CD14-positive monocyte (primary cell): Measurements from ENCODE around the gene PPT1. TPM values are rescaled to one million over a fixed set of nuclear protein-coding genes. Genes with fewer than 3 reads are reported as not detected.
A peak's percentile ranks its signal among the peaks of the same experiment; 100 is the strongest.

Experiments
- DNase-seq, 3 donors: peaks; one replicate each; pipeline ENCODE4 v3.0.0-alpha.2; 2011 to 2022
- H2AFZ ChIP-seq: 2 replicates; pipeline ENCODE4 v1.6.0; 2012; ENCODE audit warnings: mild to moderate bottlenecking, low read depth, low read length, inconsistent platforms; ENCODE audit not compliant: insufficient read depth, poor library complexity, severe bottlenecking
- H3K27ac ChIP-seq, 2 donors: 1 replicate in 1 of 2; 2 replicates in 1 of 2; pipeline ENCODE4 v1.5.1; 2012 to 2013; ENCODE audit warnings: low read length in 2 of 2, control low read depth in 1 of 2, inconsistent platforms in 1 of 2, low read depth in 1 of 2, mild to moderate bottlenecking in 1 of 2
- H3K27me3 ChIP-seq, 2 donors: one replicate each; pipeline versions ENCODE4 v1.6.0 to v1.6.1; 2011 to 2013; ENCODE audit warnings: low read length in 2 of 2; ENCODE audit not compliant: control insufficient read depth in 2 of 2, insufficient read depth in 2 of 2
- H3K36me3 ChIP-seq, 2 donors: replicated peaks in 1 of 2; 1 replicate in 1 of 2; 2 replicates in 1 of 2; pipeline versions ENCODE4 v1.5.1 to v1.6.1; 2012 to 2013; ENCODE audit warnings: low read length in 2 of 2, control low read depth in 1 of 2, inconsistent platforms in 1 of 2, mild to moderate bottlenecking in 1 of 2; ENCODE audit not compliant: insufficient read depth in 2 of 2, control insufficient read depth in 1 of 2
- H3K4me1 ChIP-seq, 2 donors: 1 replicate in 1 of 2; 2 replicates in 1 of 2; pipeline versions ENCODE4 v1.5.1 to v1.6.1; 2012 to 2013; ENCODE audit warnings: low read length in 2 of 2, control low read depth in 1 of 2, inconsistent platforms in 1 of 2, mild to moderate bottlenecking in 1 of 2, moderate library complexity in 1 of 2; ENCODE audit not compliant: insufficient read depth in 2 of 2, control insufficient read depth in 1 of 2
- H3K4me2 ChIP-seq: replicated peaks from 2 replicates; pipeline ENCODE3; 2012; ENCODE audit warnings: low read length, moderate library complexity, mild to moderate bottlenecking; ENCODE audit not compliant: poor library complexity, severe bottlenecking; ENCODE audit errors: extremely low read depth
- H3K4me3 ChIP-seq, 3 experiments: fragments of 200-600 bp in 1 of 3; sonication (generic) in 1 of 3; replicated peaks in 1 of 3; 1 replicate in 2 of 3; 2 replicates in 1 of 3; pipeline ENCODE4 v1.5.1; 2011 to 2013; ENCODE audit warnings: low read length in 3 of 3, mild to moderate bottlenecking in 3 of 3, control low read depth in 2 of 3, low read depth in 2 of 3, inconsistent platforms in 1 of 3, moderate library complexity in 1 of 3
- H3K79me2 ChIP-seq: 2 replicates; pipeline ENCODE4 v1.6.0; 2012; ENCODE audit warnings: mild to moderate bottlenecking, control low read depth, inconsistent platforms, low read length, moderate library complexity; ENCODE audit not compliant: insufficient read depth
- H3K9ac ChIP-seq: 2 replicates; pipeline ENCODE4 v1.6.0; 2017; ENCODE audit warnings: low read length, mild to moderate bottlenecking; ENCODE audit not compliant: insufficient read depth, poor library complexity, severe bottlenecking
- H3K9me3 ChIP-seq, 2 donors: replicated peaks in 1 of 2; 1 replicate in 1 of 2; 2 replicates in 1 of 2; pipeline versions ENCODE4 v1.5.1 to v1.6.1; 2012 to 2013; ENCODE audit warnings: low read length in 2 of 2, control low read depth in 1 of 2; ENCODE audit not compliant: control insufficient read depth in 1 of 2, insufficient read depth in 1 of 2
- H4K20me1 ChIP-seq: 2 replicates; pipeline ENCODE4 v1.6.0; 2012; ENCODE audit warnings: mild to moderate bottlenecking, low read length, control low read depth, moderate library complexity; ENCODE audit not compliant: insufficient read depth
- H3K27ac Mint-ChIP-seq, 7 donors: one replicate each; pipeline ENCODE4 v1.8.0; 2020; ENCODE audit warnings: mild to moderate bottlenecking in 7 of 7, mixed read lengths in 7 of 7, moderate library complexity in 6 of 7, inconsistent platforms in 2 of 7
- H3K27me3 Mint-ChIP-seq, 3 donors: one replicate each; pipeline ENCODE4 v1.8.0; 2021 to 2022; ENCODE audit warnings: low read depth in 3 of 3, mild to moderate bottlenecking in 3 of 3, mixed read lengths in 3 of 3, moderate library complexity in 3 of 3, inconsistent platforms in 1 of 3
- H3K36me3 Mint-ChIP-seq, 2 donors: one replicate each; pipeline ENCODE4 v1.8.0; 2020; ENCODE audit warnings: mixed read lengths in 2 of 2, inconsistent platforms in 1 of 2, mild to moderate bottlenecking in 1 of 2
- H3K4me1 Mint-ChIP-seq: one replicate; pipeline ENCODE4 v1.8.0; 2020; ENCODE audit warnings: mild to moderate bottlenecking, mixed read lengths
- H3K4me3 Mint-ChIP-seq, 2 donors: one replicate each; pipeline ENCODE4 v1.8.0; 2020; ENCODE audit warnings: mild to moderate bottlenecking in 2 of 2, mixed read lengths in 2 of 2, moderate library complexity in 1 of 2
- H3K9me3 Mint-ChIP-seq, 7 donors: one replicate each; pipeline ENCODE4 v1.8.0; 2020 to 2022; ENCODE audit warnings: mixed read lengths in 7 of 7, mild to moderate bottlenecking in 6 of 7, moderate library complexity in 6 of 7, inconsistent platforms in 2 of 7
- CTCF ChIP-seq: fragments of 200-600 bp; IDR thresholded peaks from one replicate; pipeline ENCODE4 v1.8.0; 2022; ENCODE audit warnings: antibody characterized with exemption, mild to moderate bottlenecking
- WGBS: methylation state at CpG from one replicate; pipeline ENCODE4 v1.1.5; 2013; ENCODE audit warnings: missing lambda C conversion rate; ENCODE audit not compliant: insufficient coverage; 5-methylcytosine and 5-hydroxymethylcytosine counted together
- intact Hi-C, 2 donors: fragments of 100-400 bp; cut with micrococcal nuclease; formaldehyde crosslinking; loops; one replicate each; pipeline versions ENCODE4 v1.15.0 to v1.15.1; 2023
- polyA plus RNA-seq, 3 donors: library from polyadenylated mRNA; depleted of rRNA in 1 of 3; unstranded in 2 of 3; stranded (reverse) in 1 of 3; fragments of 300-500 nt in 2 of 3; fragments of >200 nt in 1 of 3; fragmentation: Illumina TruSeq in 2 of 3; gene quantifications; 1 replicate in 2 of 3; 2 replicates in 1 of 3; pipeline ENCODE4 v1.2.3, GENCODE V29; 2012 to 2021

Gene PPT1
- polyA plus RNA-seq, 3 donors: 166 to 1,143 (median 658) TPM

- no peak overlapping the region for H3K4me2 ChIP-seq
- no peak overlapping the region for H3K27ac ChIP-seq
- Mint-ChIP-seq H3K4me1 (peaks cover 7% of the 10 kb centered on the region), H3K4me3 (peak overlapping the region; percentile 43 to 63), H3K27me3 (peaks cover 1 to 4% (median 4%) of the 10 kb centered on the region in 3 donors), H3K27ac (no peak overlapping the region), H3K36me3 (no peaks in the 10 kb centered on the region), H3K9me3 (peaks cover 0 to 11% (median 3%) of the 10 kb centered on the region in 7 donors)
- no peaks in the 10 kb centered on the region for H3K79me2 ChIP-seq
- peaks cover 0 to 5% of the 10 kb centered on the region in 2 donors for H3K9me3 ChIP-seq
- H2AFZ ChIP-seq: peak overlapping the region; percentile 22
- no peaks in the 10 kb centered on the region for H3K27me3 ChIP-seq
- no peaks in the 10 kb centered on the region for H3K4me1 ChIP-seq
- intact Hi-C loops: no loop called here
- H4K20me1 ChIP-seq: no peaks in the 10 kb centered on the region
- DNase-seq: no peak
- no peak overlapping the region for H3K9ac ChIP-seq
- WGBS: 71% methylated on average over 44 of the region's 44 CpGs
- H3K4me3 ChIP-seq: no peak overlapping the region
- no peak for TF ChIP-seq CTCF
- no peaks in the 10 kb centered on the region for H3K36me3 ChIP-seq
These were observed 35.6 kb upstream of the PPT1 start for GRCh38 chr1:40132383-40133311.

- Histone ChIP-seq H3K9ac (no peak overlapping the region), H3K4me3 (no peak overlapping the region), H2AFZ (no peak overlapping the region), H3K27me3 (no peaks in the 10 kb centered on the region), H3K79me2 (no peaks in the 10 kb centered on the region), H3K4me2 (no peak overlapping the region), H4K20me1 (no peaks in the 10 kb centered on the region), H3K36me3 (no peaks in the 10 kb centered on the region), H3K4me1 (no peaks in the 10 kb centered on the region), H3K27ac (no peak overlapping the region), H3K9me3 (peaks cover 0 to 5% of the 10 kb centered on the region in 2 donors)
- H3K4me3 Mint-ChIP-seq: no peak overlapping the region
- H3K36me3 Mint-ChIP-seq: no peaks in the 10 kb centered on the region
- intact Hi-C loops: no loop called here
- no CpG with 5 or more reads among the region's 2 CpGs for WGBS
- no peak for TF ChIP-seq CTCF
- DNase-seq: peak in 1 of 3 donors; percentile 12
- no peak overlapping the region for H3K27ac Mint-ChIP-seq
- peaks cover 0 to 11% (median 3%) of the 10 kb centered on the region in 7 donors for H3K9me3 Mint-ChIP-seq
- H3K4me1 Mint-ChIP-seq: peaks cover 7% of the 10 kb centered on the region
- peaks cover 3 to 4% (median 4%) of the 10 kb centered on the region in 3 donors for H3K27me3 Mint-ChIP-seq
These were observed 33.8 kb upstream of the PPT1 start for GRCh38 chr1:40130892-40131291.
